22Rv1 (cell line): ENCODE data around the gene GFPT2.

ENCODE experiments used
- CTCF ChIP-seq: fragments of 450-650 bp; IDR thresholded peaks from 2 replicates; pipeline ENCODE4 v1.5.1; 2017; ENCODE audit warnings: mild to moderate bottlenecking
- ZFX ChIP-seq: fragments of 450-650 bp; IDR thresholded peaks from 2 replicates; pipeline ENCODE4 v1.6.1; 2017; ENCODE audit warnings: antibody characterized with exemption, borderline replicate concordance

- no peak for TF ChIP-seq CTCF
- TF ChIP-seq ZFX = no peak
Observed at GRCh38 chr5:180339583-180340183, 13.5 kb downstream of the GFPT2 start.
